ENCODE measurements around the gene TPK1. TPM values are rescaled to one million over a fixed set of nuclear protein-coding genes. Genes with fewer than 3 reads are reported as not detected.

TPK1 gene
- polyA plus RNA-seq, 1 of the 3 experiments (the other 2 are of a cell fraction): 3.3 TPM

DNA sequence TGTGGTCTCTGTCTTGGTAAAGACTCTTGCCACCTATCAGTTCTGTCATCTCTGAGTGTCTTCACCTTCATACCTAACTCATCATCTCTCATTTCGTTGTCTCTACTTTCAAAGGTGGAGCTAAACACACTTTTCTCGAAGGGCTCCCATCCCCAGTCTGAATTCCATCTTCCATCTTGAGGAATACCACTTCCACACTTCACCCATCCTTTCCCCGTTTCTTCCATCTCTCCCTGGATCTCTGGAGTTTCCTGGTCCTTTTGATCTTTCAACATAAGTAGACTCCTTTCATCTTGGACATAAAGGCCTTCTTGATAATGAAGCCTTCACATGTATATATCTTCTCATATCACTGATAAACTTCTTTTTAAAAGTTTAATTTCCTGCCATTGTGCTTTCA lies 311.6 kb downstream of the TPK1 start:
- POLR2A ChIA-PET: no interaction called here
- Histone ChIP-seq H3K79me2 (ENCODE audit: insufficient read depth) (no peaks in the 10 kb centered on the region), H3K36me3 (replicated peaks in 1 of 2; ENCODE audit: control insufficient read depth in 1 of 2, insufficient read depth in 2 of 2, low read length in 1 of 2) (no peaks in the 10 kb centered on the region), H3F3A (replicated peaks; ENCODE audit: insufficient read depth) (no peaks in the 10 kb centered on the region), H2AFZ (ENCODE audit: low read depth) (no peak overlapping the region), H3K27ac (ENCODE audit: low read depth in 2 of 2, low read length in 1 of 2) (no peak overlapping the region), H3K9ac (no peak overlapping the region), H3K4me1 (ENCODE audit: control insufficient read depth in 1 of 2, insufficient read depth in 2 of 2, low read depth in 1 of 2, low read length in 1 of 2) (no peaks in the 10 kb centered on the region), H3K27me3 (ENCODE audit: insufficient read depth) (no peaks in the 10 kb centered on the region), H3K4me2 (no peak overlapping the region), H3K9me3 (no peaks in the 10 kb centered on the region), H3K4me3 (ENCODE audit: low read depth in 2 of 2, low read length in 1 of 2) (no peak overlapping the region), H4K20me1 (ENCODE audit: insufficient read depth) (no peaks in the 10 kb centered on the region), H3K9me2 (no peaks in the 10 kb centered on the region; the same call in 1 of the 2 replicates)
- under 1% methylated on average over 3 of the region's 3 CpGs for WGBS (ENCODE audit: low lambda C conversion rate)
- TF ChIP-seq, protein P1, sequence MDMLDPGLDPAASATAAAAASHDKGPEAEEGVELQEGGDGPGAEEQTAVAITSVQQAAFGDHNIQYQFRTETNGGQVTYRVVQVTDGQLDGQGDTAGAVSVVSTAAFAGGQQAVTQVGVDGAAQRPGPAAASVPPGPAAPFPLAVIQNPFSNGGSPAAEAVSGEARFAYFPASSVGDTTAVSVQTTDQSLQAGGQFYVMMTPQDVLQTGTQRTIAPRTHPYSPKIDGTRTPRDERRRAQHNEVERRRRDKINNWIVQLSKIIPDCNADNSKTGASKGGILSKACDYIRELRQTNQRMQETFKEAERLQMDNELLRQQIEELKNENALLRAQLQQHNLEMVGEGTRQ (IDR thresholded peaks at IDR 0.05; ENCODE audit: borderline replicate concordance, low read depth, low read length): no peak
- no peak for TF ChIP-seq NFIC (IDR thresholded peaks at IDR 0.05; ENCODE audit: borderline replicate concordance)
- TF ChIP-seq, protein P2, sequence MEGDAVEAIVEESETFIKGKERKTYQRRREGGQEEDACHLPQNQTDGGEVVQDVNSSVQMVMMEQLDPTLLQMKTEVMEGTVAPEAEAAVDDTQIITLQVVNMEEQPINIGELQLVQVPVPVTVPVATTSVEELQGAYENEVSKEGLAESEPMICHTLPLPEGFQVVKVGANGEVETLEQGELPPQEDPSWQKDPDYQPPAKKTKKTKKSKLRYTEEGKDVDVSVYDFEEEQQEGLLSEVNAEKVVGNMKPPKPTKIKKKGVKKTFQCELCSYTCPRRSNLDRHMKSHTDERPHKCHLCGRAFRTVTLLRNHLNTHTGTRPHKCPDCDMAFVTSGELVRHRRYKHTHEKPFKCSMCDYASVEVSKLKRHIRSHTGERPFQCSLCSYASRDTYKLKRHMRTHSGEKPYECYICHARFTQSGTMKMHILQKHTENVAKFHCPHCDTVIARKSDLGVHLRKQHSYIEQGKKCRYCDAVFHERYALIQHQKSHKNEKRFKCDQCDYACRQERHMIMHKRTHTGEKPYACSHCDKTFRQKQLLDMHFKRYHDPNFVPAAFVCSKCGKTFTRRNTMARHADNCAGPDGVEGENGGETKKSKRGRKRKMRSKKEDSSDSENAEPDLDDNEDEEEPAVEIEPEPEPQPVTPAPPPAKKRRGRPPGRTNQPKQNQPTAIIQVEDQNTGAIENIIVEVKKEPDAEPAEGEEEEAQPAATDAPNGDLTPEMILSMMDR (IDR thresholded peaks at IDR 0.05): no peak
- no peak for TF ChIP-seq SMC3 (IDR thresholded peaks at IDR 0.05; ENCODE audit: low read depth, low read length)
- no peak for TF ChIP-seq IRF3 (IDR thresholded peaks at IDR 0.05; ENCODE audit: low read depth, low read length)
- CTCF ChIA-PET: no interaction called here
- no peak for DNase-seq

DNA sequence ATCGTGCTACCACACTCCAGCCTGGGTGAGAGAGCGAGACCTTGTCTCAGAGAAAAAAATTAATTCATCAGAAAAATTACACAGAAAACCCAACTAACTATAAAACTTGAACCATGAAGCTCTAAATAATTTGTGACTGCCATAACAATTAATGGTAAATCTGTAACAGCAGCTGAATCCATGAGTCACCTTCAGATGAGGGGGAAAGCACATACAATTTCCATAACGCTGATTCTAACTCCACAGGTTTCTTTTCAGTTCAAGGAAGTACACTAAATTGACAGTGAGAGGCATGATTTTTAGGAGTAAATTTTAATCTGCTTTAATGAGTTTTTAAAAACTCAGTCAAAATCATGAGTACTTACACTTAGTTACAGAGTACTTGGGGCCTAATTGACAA lies 312.2 kb downstream of the TPK1 start:
- DNase-seq: no peak
- Histone ChIP-seq H2AFZ (ENCODE audit: low read depth) (no peak overlapping the region), H3K79me2 (ENCODE audit: insufficient read depth) (no peaks in the 10 kb centered on the region), H3K9me3 (no peaks in the 10 kb centered on the region), H4K20me1 (ENCODE audit: insufficient read depth) (no peaks in the 10 kb centered on the region), H3K9ac (no peak overlapping the region), H3F3A (replicated peaks; ENCODE audit: insufficient read depth) (no peaks in the 10 kb centered on the region), H3K4me3 (ENCODE audit: low read depth in 2 of 2, low read length in 1 of 2) (no peak overlapping the region), H3K4me2 (no peak overlapping the region), H3K36me3 (replicated peaks in 1 of 2; ENCODE audit: control insufficient read depth in 1 of 2, insufficient read depth in 2 of 2, low read length in 1 of 2) (no peaks in the 10 kb centered on the region), H3K27ac (ENCODE audit: low read depth in 2 of 2, low read length in 1 of 2) (no peak overlapping the region), H3K27me3 (ENCODE audit: insufficient read depth) (no peaks in the 10 kb centered on the region), H3K9me2 (no peaks in the 10 kb centered on the region; the same call in 1 of the 2 replicates), H3K4me1 (ENCODE audit: control insufficient read depth in 1 of 2, insufficient read depth in 2 of 2, low read depth in 1 of 2, low read length in 1 of 2) (no peaks in the 10 kb centered on the region)
- POLR2A ChIA-PET: no interaction called here
- TF ChIP-seq GATA2 (CRISPR knock-in tag; IDR thresholded peaks at IDR 0.05): no peak
- WGBS (ENCODE audit: low lambda C conversion rate): 15% methylated on average over 3 of the region's 3 CpGs
- CTCF ChIA-PET: no interaction called here

- DNase-seq: no peak
- POLR2A ChIA-PET: no interaction called here
- Histone ChIP-seq H3K4me2 (no peak overlapping the region), H4K20me1 (ENCODE audit: insufficient read depth) (no peaks in the 10 kb centered on the region), H3K9me2 (no peaks in the 10 kb centered on the region; the same call in 1 of the 2 replicates), H3K27me3 (ENCODE audit: insufficient read depth) (no peaks in the 10 kb centered on the region), H3K27ac (ENCODE audit: low read depth in 2 of 2, low read length in 1 of 2) (no peak overlapping the region), H3K4me3 (ENCODE audit: low read depth in 2 of 2, low read length in 1 of 2) (no peak overlapping the region), H3K9me3 (no peaks in the 10 kb centered on the region), H3K9ac (no peak overlapping the region), H3F3A (replicated peaks; ENCODE audit: insufficient read depth) (no peaks in the 10 kb centered on the region), H3K4me1 (ENCODE audit: control insufficient read depth in 1 of 2, insufficient read depth in 2 of 2, low read depth in 1 of 2, low read length in 1 of 2) (no peaks in the 10 kb centered on the region), H3K36me3 (replicated peaks in 1 of 2; ENCODE audit: control insufficient read depth in 1 of 2, insufficient read depth in 2 of 2, low read length in 1 of 2) (no peaks in the 10 kb centered on the region), H2AFZ (ENCODE audit: low read depth) (no peak overlapping the region), H3K79me2 (ENCODE audit: insufficient read depth) (no peaks in the 10 kb centered on the region)
- TF ChIP-seq NFIC (IDR thresholded peaks at IDR 0.05; ENCODE audit: borderline replicate concordance): no peak
- WGBS (ENCODE audit: low lambda C conversion rate): 1% methylated on average over 4 of the region's 4 CpGs
- CTCF ChIA-PET: no interaction called here
Measured at GRCh38 chr7:144519925-144520324, 315.9 kb downstream of the TPK1 start.
